NOMO-1 (cell line): ENCODE results near the gene NXF1.
"Not testable (repeated sequence)": the region's sequence is repeated elsewhere in the genome, so short reads cannot be mapped to it uniquely, and the experiment has no call there.

Source experiments
- DNase-seq, 2 experiments: peaks; one replicate each; lab custom pipeline; 2025; ENCODE audit not compliant: unreplicated experiment in 2 of 2; lab: John Stamatoyannopoulos, UW

The NXF1 gene

DNA sequence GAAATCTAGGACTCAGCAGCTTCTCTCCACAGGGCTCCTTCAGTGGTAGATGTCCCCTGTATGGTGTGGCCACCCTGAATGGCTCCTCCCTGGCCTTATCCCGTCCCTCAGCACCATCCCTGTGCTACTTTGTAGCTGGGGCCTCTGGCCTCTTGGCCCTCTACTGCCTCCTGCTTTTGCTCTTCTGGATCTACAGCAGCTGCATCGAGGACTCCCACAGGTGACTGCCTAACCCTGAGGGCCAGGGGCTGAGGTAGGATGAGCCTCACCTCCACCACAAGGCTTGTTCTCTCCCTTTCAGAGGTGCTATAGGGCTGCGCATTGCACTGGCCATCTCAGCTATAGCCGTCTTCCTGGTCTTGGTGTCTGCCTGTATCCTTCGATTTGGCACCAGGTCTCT, 16.2 kb downstream of the NXF1 start:
- DNase-seq: no peak

DNA sequence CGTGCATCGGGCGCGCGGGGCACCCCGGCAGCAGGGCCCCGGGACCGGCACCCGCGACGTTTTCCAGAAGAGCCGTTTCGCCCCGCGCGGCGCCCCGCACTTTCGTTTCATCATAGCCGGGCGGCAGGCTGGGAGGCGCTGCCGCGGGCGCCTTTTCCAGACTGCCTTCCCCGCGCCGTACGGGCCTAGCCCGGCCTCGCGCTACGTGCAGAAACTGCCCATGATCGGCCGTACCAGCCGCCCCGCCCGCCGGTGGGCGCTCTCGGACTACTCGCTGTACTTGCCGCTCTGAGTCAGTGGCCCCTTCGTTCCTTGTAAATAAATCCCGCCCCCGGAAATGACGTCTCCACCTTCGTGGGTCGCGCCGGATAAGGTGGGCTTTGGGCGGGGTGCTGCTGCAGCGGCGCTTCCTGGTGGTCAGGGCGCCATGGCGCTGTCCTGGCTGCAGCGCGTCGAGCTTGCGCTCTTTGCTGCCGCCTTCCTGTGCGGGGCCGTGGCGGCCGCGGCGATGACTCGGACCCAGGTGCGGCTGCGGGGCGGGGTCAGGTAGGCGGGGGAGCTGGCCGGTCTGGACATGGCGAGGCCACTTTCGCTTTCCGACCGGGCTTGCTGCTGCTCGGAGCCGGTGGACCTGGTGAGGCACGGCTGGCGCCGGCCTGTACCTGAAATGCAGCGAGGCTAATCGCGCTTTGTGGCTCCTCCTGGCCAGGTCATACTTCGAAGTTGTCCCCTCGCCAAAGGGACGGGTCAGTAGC, 18.1 kb downstream of the NXF1 start, which contains the start of gene TMEM179B:
Gene TMEM179B, plus strand, starts transcription at position 398 of the 755 bp plus-strand sequence. Its CDS starts 30 bp downstream, at position 428.
- peak; percentile 97 to 99 for DNase-seq

DNA sequence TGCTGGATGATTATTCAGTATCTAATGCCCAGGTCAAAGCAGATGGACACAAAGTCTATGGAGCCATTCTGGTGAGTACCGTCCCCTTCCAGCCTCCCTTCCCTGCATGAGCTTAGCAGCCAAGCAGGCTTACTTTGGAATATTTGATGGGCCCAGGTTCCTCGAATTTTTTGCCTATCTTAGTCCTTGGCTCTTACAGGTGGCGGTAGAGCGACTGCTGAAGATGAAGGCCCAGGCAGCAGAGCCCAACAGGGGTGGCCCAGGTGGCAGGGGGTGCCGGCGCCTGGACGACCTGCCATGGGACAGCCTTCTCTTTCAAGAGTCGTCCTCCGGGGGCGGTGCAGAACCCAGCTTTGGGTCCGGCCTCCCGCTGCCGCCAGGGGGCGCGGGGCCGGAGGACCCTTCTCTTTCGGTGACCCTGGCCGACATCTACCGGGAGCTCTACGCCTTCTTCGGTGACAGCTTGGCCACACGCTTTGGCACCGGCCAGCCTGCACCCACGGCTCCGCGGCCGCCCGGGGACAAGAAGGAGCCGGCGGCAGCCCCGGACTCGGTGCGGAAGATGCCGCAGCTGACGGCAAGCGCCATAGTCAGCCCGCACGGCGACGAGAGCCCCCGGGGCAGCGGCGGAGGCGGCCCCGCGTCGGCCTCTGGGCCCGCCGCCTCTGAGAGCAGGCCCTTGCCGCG, 18.8 kb downstream of the NXF1 start:
- peak; percentile 76 to 83 for DNase-seq

DNA sequence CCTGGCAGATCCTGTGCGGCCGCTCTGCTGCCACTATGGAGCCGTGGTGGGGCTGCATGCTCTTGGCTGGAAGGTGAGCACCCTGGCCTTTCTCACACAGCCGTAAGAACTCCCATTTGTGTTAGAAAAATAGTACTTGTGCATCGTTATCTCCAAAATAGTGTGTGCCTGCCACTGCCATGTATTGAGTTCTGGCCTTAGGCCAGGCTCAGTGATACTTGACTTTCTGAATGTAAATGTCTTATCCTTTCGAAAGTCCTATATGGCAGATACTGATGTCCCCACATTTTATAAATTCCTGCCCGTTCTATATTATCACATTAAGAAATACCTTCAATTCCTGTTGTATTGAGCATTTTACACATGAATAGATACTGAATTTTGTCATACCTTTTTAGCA, 22.5 kb downstream of the NXF1 start:
- DNase-seq: no peak

DNA sequence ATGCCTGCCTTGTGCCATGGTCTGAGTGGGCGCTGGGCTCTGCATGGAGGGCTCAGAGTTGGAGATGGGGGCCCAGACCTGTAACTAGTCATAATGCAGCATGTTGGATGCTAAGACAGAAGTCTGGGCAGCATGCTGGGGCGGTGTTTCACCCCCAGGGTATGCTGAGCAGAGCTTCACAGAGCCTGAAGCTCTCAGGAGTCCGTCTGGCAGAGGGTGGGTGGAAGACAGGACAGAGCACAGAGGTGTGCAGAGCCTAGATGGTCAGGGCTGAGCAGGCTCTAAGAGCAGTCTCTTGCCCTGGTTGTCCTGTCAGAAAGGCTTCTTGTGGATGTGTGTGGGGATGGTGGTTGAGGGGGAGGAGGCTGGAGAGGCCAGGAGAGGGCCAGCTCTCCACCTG, 26.8 kb downstream of the NXF1 start:
- DNase-seq: no peak

DNA sequence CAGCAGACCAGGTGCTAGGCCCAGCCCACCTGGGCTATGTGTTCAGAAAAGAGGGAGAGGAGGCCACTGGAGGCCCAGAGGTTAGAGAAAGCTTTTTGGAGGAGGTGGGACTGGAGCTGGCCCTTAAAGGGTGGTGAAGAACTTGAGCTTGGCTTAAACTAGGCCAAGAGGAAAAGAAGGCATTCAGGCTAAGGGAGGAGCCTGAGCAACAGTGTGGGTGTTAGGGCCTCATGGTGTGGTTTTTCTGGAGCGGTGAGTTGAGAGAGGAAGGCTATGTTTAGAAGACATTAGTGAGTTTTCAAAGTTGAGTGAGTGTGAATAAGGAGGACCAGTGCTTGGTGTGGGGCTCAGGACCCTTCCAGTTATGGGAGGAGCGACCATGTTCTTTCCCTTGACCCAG, 27.9 kb downstream of the NXF1 start:
- no peak for DNase-seq

DNA sequence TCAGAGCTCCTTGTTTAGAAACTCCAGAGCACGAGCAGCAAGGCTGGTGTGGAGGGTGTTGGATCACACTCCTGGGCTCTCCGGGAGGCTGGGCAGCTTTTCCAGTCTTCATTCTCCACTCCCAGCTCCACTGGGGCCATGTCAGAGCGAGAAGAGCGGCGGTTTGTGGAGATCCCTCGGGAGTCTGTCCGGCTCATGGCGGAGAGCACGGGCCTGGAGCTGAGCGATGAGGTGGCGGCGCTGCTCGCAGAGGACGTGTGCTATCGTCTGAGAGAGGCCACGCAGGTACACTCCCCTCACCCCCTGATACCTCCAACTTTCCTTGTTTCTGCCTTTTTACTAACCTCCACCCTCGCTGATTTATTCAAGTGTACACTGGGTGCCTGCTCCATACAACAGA, 29.6 kb downstream of the NXF1 start:
- no peak for DNase-seq

DNA sequence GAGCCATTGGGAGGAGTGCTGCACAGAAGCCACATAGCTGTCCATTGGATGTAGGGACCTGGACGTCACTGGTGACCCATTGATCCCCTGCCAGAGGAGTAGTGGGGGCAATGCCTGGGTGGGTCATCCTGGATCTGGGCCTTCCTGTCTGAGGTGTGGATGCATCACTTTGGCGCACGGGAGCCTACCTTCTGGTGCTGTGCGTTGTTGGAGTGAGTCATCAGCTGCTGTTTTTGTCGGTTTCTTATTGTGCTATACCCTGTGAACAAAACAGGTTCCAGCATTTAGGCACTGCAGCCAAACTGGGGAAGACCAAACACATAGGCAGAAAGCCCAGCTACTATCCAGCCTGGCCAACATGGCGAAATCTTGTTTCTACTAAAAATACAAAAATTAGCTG, 30.8 kb downstream of the NXF1 start:
- DNase-seq: no peak

DNA sequence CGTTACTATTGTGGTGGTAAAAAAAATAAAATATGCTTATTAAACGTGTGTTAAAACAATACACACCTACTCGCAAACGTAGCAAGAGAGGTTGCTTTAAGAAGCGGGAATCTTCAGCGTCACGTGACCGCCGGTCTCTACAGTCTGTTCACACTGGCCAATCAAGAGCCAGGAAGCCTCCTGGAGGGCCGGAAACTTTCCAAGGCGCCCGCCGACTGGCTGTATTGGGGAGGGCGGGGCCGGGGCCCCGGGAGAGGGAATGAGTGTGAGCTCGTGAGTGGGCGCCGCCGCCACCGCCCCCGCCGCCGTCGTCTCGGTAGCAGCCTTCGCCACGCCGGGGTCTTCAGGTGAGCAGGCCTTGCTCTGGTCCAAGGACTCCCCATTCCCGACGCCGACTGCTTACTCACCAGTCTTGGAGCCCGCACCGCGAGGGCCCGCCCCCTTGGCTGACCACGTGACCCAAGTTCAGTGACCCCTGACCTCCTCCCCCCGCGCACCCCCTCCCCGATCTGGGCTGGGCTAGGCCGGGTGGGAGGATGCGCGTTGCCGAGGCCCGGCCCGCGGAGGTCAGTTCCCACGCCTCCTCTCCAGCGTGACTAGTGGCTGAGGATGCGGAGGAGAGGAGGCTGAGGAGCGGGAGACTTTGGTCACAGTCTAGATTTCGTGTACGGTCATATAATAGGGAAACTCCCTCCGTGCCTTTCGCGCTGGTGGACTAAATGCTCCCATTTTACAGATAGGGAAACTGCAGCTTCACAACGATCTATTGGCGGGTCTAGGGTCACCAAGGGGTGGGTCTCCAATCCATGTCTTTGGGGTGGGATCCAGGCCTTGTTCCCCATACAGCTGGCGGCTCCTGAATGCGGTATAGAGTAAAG, 33.9 kb downstream of the NXF1 start, which contains the start of gene TAF6L:
Gene TAF6L, plus strand, starts transcription at position 253 of the 878 bp plus-strand sequence. CDS start 4,388 bp downstream, outside the sequence.
- peak; percentile 93 to 94 for DNase-seq

DNA sequence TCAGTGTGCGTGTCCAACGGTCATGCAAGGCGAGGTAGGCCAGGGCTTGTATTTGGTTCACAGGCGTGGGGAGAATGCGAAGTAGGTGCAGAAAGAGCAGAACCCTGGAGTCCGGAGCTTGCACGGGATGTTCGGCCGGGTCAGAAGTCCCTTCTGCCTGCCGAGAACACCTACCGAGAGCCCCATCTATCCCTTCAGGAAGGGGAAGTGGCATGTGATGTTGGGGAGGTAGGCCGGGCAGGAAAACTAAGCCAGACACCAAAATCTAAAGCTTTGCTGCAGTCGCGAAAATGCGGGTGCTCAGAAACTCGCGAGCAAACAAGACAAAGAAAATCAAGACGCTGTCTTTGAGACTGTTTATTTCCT, 34.5 kb downstream of the NXF1 start:
- peak in 1 of 2 experiments; percentile 45 for DNase-seq

DNA sequence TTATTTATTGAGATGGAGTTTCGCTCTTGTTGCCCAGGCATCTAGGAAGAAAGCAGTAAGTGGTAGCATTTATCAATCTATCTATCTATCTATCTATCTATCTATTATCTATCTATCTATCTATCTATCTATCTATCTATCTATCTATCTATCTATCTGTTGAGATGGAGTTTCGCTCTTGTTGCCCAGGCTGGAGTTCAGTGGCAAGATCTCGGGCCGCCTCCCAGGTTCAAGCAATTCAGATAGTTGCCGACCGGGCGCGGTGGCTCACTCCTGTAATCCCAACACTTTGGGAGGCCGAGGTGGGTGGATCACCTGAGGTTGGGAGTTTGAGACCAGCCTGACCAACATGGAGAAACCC, 44.4 kb downstream of the NXF1 start:
- not testable (repeated sequence) for DNase-seq

DNA sequence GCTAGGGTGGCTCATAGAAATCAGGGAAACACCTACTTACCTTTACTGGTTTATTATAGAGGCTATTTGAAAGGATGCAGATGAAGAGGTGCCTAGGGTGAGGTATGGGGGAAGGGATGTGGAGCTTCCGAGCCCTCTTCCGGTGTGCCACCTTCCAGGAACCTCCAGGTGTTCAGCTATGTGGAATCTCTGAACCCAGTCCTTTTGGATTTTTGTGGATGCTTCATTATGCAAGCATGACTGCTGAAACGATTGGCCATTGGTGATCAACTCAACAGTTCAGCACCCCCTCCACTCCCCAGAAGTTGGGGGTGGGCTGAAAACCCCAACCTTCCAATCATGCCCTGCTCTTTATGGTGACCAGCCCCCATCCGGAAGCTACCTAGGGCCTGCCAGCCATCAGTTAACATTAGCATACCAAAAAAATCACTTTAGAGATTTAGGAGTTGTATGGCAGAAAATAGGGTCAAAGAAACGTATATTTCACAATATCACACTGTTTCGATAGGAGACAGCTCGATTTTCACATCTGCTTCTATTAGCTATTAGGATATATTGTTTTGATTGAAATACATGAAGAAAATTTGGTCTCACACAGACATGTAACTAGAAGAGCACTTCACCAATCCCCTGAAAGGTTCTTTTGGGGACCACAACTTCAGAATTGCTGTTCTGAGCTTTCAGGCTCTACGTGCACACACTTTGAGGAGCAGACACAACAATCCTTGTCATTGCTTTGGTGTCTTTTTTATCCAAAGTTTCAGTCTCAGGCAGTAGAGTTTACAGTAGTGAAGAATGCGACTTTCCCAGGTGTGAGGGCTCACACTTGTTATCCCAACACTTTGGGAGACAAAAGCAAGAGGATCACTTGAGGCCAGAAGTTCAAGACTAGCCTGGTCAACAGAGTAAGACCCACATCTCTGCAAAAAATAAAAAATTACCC, 47.1 kb downstream of the NXF1 start:
- DNase-seq: no peak

DNA sequence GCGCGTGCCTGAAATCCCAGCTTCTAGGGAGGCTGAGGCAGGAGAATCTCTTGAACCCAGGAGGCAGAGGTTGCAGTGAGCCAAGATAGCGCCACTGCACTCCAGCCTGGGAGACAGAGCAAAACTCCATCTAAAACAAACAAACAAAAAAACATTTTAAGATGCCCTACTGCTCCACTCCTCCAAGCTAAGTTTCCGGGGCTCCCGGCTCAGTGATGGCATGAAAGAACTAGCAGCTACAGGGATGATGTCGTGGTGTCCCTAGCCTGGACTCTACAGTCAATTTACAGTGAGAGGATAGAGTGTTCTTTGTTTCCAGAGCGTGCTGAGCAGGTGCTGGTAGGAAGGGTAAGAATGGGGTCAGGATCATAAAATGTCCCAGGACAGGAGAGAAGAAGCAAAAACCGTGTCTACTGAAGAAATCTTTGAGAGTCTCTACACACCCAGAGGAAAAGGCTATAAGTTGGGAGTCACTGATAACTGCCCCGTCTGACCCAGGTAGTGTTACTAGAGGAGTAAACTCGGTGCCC, 50.1 kb downstream of the NXF1 start:
- no peak for DNase-seq

DNA sequence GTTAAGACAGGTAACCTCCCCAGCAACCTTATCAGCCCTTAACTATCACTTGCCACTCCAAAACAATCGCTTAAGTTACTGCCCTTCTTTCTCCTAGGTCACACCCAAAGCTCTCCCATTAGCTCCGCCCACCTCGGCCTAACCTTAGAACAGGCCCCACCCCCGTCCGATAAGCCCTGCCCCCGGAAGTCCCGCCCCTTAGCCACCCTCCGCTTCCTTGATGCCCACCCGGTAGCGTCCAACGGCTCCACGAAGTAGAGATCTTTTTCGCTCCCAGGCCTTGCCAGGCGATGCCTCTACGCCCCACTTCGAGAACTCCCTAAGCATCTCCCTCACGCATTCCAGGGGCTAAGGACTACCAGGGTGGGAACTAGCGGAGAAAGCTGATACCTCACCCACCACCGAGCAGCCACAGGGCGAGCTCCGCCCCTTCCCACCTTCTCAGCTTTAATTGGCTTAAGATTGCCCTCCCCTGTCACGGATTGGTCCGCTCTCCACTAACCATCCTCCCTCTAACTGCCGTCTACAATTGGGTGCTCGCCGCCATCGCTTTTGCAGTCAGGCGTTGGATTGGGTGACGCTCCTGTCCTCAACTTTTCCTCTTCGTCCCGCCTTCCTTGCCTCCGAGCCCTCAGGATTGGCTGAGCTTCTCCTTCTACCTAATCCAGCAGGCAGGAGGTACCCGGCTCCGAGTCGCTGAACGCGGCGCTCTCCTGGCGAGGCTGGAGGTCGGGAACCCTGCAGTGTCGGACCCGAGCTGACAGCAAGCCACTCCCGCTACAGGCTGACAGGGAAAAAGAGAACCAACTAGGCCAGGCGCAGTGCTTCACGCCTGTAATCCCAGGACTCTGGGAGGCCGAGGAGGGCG, 51.3 kb downstream of the NXF1 start, which contains the start of gene ZBTB3:
Gene ZBTB3, minus strand, starts transcription at position 425 of the 868 bp plus-strand sequence. CDS start 496 bp downstream, outside the sequence.
- DNase-seq: peak; percentile 99 to 100

DNA sequence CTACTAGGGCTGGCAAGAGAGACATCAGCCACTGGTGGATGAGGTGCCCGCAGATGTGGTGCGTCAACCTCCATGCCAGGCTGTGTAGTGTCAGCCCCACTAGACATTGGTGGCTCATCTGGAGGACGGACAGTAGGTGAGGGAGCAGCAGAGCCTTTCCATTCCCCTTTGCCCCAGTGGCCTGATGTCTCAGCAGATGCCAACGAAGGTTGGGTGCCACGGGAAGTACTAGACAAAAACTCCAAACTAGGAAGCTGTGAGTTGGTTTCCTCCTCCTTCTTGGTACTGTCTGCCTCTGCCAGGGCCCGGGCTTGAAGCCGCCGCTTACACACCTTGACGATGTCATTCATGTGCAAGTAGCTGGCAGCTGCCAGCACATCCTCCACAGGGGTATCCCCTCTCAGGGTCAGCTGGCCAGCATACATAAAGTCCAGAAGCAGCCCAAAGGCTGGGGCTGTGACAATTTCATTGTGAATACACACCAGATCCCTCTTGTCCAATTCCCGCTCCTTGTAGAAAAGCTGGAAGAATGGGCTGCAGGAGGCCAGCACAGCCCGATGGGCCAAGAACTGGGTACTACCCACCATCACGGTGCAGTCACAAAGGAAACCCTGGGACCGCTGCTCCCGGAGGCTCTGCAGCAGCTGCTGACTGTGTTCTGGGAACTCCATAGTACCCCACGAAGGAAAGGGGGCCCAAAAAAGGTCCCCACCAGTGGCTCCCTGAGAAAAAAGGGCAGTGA, 52.1 kb downstream of the NXF1 start:
- DNase-seq: no peak

DNA sequence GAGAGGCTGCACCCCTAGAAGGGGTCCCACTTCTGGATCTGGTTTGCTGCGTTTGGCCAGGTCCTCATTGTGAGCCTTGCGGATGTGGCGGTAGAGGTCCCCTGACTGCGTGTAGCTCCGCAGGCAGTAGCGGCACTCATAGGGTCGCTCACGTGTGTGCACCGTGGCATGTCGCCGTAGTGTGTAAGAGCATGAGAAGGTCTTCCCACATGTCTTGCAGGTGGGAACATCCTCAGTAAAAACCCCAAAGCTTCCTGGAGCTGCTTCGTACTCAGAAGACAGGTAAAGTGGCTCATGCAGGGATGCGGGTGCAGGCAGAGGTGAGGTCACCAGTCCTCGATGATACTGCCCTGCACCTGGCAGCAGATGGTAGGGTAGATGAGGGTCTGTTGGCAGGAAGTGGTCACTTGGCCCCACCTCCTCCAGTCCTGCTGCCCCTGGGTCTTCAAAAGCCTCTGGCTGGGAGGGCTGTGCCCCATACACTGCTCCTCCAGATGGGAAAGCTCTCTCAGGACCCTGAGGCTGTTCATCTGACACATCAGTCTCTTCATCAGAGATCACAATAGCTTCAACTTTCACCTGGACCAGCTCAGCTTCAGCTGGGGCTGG, 53.0 kb downstream of the NXF1 start:
- no peak for DNase-seq

DNA sequence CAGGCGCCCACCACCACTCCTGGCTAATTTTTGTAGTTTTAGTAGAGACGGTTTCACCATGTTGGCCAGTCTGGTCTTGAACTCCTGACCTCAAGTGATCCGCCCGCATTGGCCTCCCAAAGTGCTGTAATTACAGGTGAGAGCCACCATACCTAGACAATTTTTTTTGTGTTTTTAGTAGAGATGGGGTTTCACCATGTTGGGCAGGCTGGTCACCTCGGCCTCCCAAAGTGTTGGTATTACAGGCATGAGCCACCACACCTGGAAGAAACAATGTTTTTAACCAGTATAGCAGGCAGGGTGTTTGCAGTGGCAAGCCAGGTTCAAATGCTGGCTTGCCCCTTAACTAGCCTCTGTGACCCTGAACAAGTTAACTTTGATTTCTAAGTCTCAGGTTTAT, 55.3 kb downstream of the NXF1 start:
- DNase-seq: not testable (repeated sequence)
